Transverse colon (tissue), 4 donors: ENCODE results near the gene SLC38A4. TPM values are rescaled to one million over a fixed set of nuclear protein-coding genes. Genes with fewer than 3 reads are reported as not detected.

Experiments used
- DNase-seq: peaks from one replicate; pipeline ENCODE4 v3.0.0-alpha.2; 2019
- H3K27ac ChIP-seq, 4 donors: fragments of 200-600 bp; sonication (generic); 2 replicates each; pipeline ENCODE4 v1.5.1; 2016 to 2018; ENCODE audit warnings: inconsistent platforms in 4 of 4
- H3K27me3 ChIP-seq: fragments of 200-600 bp; sonication (generic); 2 replicates; pipeline ENCODE4 v1.5.1; 2017; ENCODE audit warnings: inconsistent platforms
- H3K36me3 ChIP-seq, 4 donors: fragments of 200-600 bp; sonication (generic); 2 replicates each; pipeline ENCODE4 v1.5.1; 2017 to 2019; ENCODE audit warnings: inconsistent platforms in 4 of 4
- H3K4me1 ChIP-seq, 4 donors: fragments of 200-600 bp; sonication (generic); 2 replicates each; pipeline ENCODE4 v1.5.1; 2017 to 2020; ENCODE audit warnings: inconsistent platforms in 4 of 4
- H3K4me3 ChIP-seq, 4 donors: fragments of 200-600 bp; sonication (generic); 1 replicate in 1 of 4; 2 replicates in 3 of 4; pipeline versions ENCODE4 v1.5.1 to v1.6.1; 2017 to 2019; ENCODE audit warnings: inconsistent platforms in 4 of 4
- H3K9me3 ChIP-seq, 2 donors: fragments of 200-600 bp; sonication (generic); 2 replicates each; pipeline ENCODE4 v1.5.1; 2017 to 2019; ENCODE audit warnings: inconsistent platforms in 2 of 2
- CTCF ChIP-seq, 5 experiments: fragments of 200-600 bp in 3 of 5; fragments of 450-650 bp in 2 of 5; sonication (generic) in 3 of 5; IDR thresholded peaks; 1 replicate in 2 of 5; 2 replicates in 3 of 5; pipeline ENCODE4 v1.5.1; 2016 to 2017; ENCODE audit warnings: antibody characterized with exemption in 5 of 5, inconsistent platforms in 3 of 5, mild to moderate bottlenecking in 2 of 5, moderate library complexity in 1 of 5
- EP300 ChIP-seq: sonication (generic); formaldehyde crosslinking; IDR thresholded peaks from one replicate; pipeline ENCODE4 v1.6.1; 2017; ENCODE audit warnings: antibody characterized with exemption, low read depth
- POLR2A ChIP-seq: fragments of 450-650 bp; IDR thresholded peaks from one replicate; pipeline ENCODE4 v1.6.1; 2016; ENCODE audit warnings: antibody characterized with exemption, mild to moderate bottlenecking, moderate library complexity
- POLR2AphosphoS5 ChIP-seq, 3 donors: sonication (generic); formaldehyde crosslinking; IDR thresholded peaks; one replicate each; pipeline ENCODE4 v1.6.1; 2016; ENCODE audit warnings: antibody characterized with exemption in 3 of 3
- WGBS, 2 donors: methylation state at CpG; one replicate each; pipeline ENCODE4 v1.1.5; 2018; ENCODE audit warnings: low coverage in 1 of 2; 5-methylcytosine and 5-hydroxymethylcytosine counted together
- in situ Hi-C, 4 donors: fragments of 200-750 bp; cut with MboI; loops; one replicate each; pipeline versions ENCODE4 v1.15.0 to v1.15.1; 2017; ENCODE audit warnings: low sequenced_read_pairs in 3 of 4, low pct_ligation_motif_present in 1 of 4, low pct_unique_long_range_greater_than_20kb in 1 of 4
- intact Hi-C: fragments of 100-400 bp; cut with DNase I; formaldehyde crosslinking; loops from one replicate; pipeline ENCODE4 v1.15.1; 2023; ENCODE audit warnings: low total_unique reads
- total RNA-seq, 4 donors: library from RNA; depleted of rRNA; stranded (reverse); fragments of >200 nt; gene quantifications; one replicate each; pipeline ENCODE4 v1.1.0, GENCODE V29; 2016

The SLC38A4 gene
- 10 to 100 TPM in 1 of 4 donors, 1 to 10 TPM in 3; 2.2 to 19.7 (median 6.7) TPM for total RNA-seq

DNA sequence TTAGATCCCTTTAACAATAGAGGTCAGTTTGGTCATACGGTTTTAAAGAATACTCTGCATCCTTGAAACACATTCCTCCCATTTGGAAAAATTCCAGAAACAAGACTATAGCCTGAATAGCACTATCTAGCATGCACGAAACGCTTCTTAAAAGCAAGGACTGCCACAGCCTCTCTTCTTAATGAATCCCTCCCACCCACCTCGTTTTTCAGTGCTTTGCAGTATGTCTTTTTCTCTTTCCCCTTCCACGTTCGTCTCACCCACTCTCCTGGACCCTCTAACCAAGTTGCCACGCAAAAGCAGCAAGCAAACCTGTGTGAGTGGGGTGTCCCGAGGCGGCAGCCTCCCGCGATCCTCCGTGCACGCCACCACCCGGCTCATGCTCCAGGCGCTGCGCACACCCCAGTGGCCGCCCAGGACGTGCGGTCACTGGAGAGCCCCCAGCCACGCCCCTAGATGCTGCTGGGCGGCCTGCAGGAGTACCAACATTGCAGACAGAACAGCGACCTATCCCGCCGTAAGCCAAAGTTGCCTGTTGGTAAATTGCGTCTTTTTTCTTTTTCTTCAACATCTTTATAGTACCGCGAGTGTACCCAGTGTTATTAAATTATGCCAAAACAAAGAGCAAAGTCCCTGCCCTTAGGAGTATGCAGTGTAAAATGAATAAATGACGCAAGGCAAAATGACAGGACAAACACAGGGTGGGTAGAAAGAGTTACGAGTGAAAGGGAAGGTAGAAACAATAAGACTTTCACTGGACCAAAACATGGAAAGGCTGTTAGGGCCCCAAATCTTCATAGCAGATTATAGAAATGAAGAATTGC, at the start of gene SLC38A4:
SLC38A4 (minus strand) TSS at position 407 of the 824 bp plus-strand sequence. CDS start 32,926 bp downstream, outside the sequence.
- TF ChIP-seq POLR2A = peak; percentile 42
- peak in 1 of 3 donors; percentile 49 for TF ChIP-seq POLR2AphosphoS5 (IDR thresholded peaks at IDR 0.05)
- peak in 1 of 5 experiments; percentile 31 for TF ChIP-seq CTCF (IDR thresholded peaks at IDR 0.05)
- no peak for TF ChIP-seq EP300
- DNase-seq = peak; percentile 72
- in situ Hi-C loops (no loop called here), intact Hi-C loops (no loop called here)
- no peaks in the 10 kb centered on the region for H3K36me3 ChIP-seq
- peak within 1 kb of the TSS; percentile 69 to 80 (median 74) for H3K27ac ChIP-seq
- peaks cover 45% of the 10 kb centered on the region for H3K27me3 ChIP-seq
- H3K4me1 ChIP-seq = peaks cover 0 to 29% (median 13%) of the 10 kb centered on the region in 4 donors
- 11 to 18% methylated on average over 8 to 29 of the region's 29 CpGs for WGBS, 2 donors
- H3K4me3 ChIP-seq = peak within 1 kb of the TSS in 3 of 4 donors; percentile 29 to 42 (median 32)
- no peaks in the 10 kb centered on the region for H3K9me3 ChIP-seq

DNA sequence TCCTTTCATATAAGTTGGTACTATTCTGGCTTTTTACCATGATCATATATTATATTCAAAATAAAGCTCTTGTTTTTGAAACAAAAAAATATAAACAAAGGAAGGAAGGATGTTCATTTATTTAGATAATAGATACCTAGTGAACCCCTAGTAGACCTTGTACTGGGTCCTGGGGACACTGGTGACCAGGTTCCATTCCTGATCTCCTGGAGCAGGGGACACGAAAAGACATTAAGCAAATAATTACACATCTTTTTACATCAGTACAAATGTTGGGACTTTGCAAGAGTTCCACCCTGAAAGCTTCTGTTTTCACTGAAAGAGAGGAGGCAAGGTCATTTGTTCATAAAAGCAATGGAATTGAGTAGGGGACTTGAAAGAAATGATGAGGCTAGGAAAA, 49.3 kb upstream of the SLC38A4 start:
- no peaks in the 10 kb centered on the region for H3K27me3 ChIP-seq
- no peak for TF ChIP-seq CTCF (IDR thresholded peaks at IDR 0.05)
- intact Hi-C loops = no loop called here
- in situ Hi-C loops = no loop called here
- H3K27ac ChIP-seq = no peak overlapping the region
- no peak for DNase-seq
- WGBS, 2 donors = 70 to 88% methylated on average over 1 of the region's 1 CpG
- H3K9me3 ChIP-seq = peaks cover 0 to 4% of the 10 kb centered on the region in 2 donors
- no peaks in the 10 kb centered on the region for H3K36me3 ChIP-seq
- H3K4me1 ChIP-seq = no peaks in the 10 kb centered on the region
- no peak overlapping the region for H3K4me3 ChIP-seq

DNA sequence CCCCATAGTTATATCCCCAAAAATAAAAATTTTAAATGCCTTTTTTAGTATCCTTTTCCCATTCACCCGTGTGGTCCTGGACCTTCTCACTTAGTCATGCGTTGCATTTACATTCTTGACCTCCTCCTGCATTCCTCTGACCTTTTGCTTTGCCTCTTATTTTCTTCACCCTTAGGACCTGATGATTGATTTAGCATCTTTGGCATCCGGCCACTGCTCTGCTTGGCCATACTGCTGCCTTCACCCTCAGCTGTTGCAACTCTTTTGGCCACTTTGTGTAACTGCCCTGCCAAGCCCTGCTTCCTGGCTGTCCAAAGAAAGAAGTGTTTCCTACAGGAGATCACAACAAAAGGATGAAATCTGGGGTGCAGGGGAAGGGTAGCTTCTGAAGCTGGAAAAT, 48.8 kb upstream of the SLC38A4 start:
- no peaks in the 10 kb centered on the region for H3K27me3 ChIP-seq
- no peaks in the 10 kb centered on the region for H3K4me1 ChIP-seq
- WGBS, 2 donors = 78 to 82% methylated on average over 3 of the region's 3 CpGs
- no peaks in the 10 kb centered on the region for H3K36me3 ChIP-seq
- no peak overlapping the region for H3K4me3 ChIP-seq
- no peak overlapping the region for H3K27ac ChIP-seq
- intact Hi-C loops (no loop called here), in situ Hi-C loops (no loop called here)
- H3K9me3 ChIP-seq = peaks cover 0 to 4% of the 10 kb centered on the region in 2 donors
- no peak for TF ChIP-seq POLR2A
- TF ChIP-seq POLR2AphosphoS5 (IDR thresholded peaks at IDR 0.05) = no peak
- no peak for TF ChIP-seq EP300
- TF ChIP-seq CTCF (IDR thresholded peaks at IDR 0.05) = no peak
- no peak for DNase-seq

DNA sequence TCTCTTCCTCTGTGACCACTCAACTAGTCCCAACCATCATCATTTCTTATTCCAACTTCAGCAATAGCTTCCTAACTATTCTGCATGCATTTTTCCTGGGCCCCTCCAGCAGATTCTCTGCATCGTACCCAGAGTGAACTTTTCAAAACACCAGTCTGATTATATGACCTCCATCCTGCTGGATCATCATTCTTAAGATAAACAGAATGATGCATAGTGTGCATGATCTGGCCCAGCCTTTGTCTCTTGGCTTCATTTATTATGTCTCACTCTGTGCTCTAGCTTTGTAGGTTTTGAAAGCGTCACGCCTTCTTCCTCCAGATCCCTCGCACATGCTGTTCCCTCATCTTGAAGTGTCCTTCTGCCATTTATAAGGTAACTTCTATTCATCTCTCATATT, 46.3 kb upstream of the SLC38A4 start:
- in situ Hi-C loops = no loop called here
- Histone ChIP-seq H3K27ac (no peak overlapping the region), H3K27me3 (no peaks in the 10 kb centered on the region), H3K36me3 (no peaks in the 10 kb centered on the region), H3K9me3 (peaks cover 0 to 4% of the 10 kb centered on the region in 2 donors), H3K4me1 (no peaks in the 10 kb centered on the region), H3K4me3 (no peak overlapping the region)
- 87 to 88% methylated on average over 4 of the region's 4 CpGs for WGBS, 2 donors
- DNase-seq = no peak
- TF ChIP-seq EP300 (no peak), POLR2A (no peak), CTCF (IDR thresholded peaks at IDR 0.05) (no peak), POLR2AphosphoS5 (IDR thresholded peaks at IDR 0.05) (no peak)
- intact Hi-C loops = no loop called here
